Measurements from ENCODE around the gene FAM181B. TPM values are rescaled to one million over a fixed set of nuclear protein-coding genes. Genes with fewer than 3 reads are reported as not detected.
"Not testable (repeated sequence)": the region's sequence is repeated elsewhere in the genome, so short reads cannot be mapped to it uniquely, and the experiment has no call there.

FAM181B gene
- total RNA-seq, 1 experiment from 2014 or later, result 0.09 TPM

- Mint-ChIP-seq H3K9me3 (ENCODE audit: low read depth, unreplicated experiment) (no peaks in the 10 kb centered on the region), H3K27me3 (ENCODE audit: unreplicated experiment) (peaks cover 17% of the 10 kb centered on the region), H3K36me3 (ENCODE audit: insufficient read depth, unreplicated experiment) (no peaks in the 10 kb centered on the region), H3K27ac (ENCODE audit: unreplicated experiment) (no peak overlapping the region), H3K4me1 (ENCODE audit: low read depth, unreplicated experiment) (no peaks in the 10 kb centered on the region), H3K4me3 (ENCODE audit: low read depth, unreplicated experiment) (no peak overlapping the region)
- DNase-seq, result no peak
- no peak for TF ChIP-seq CTCF (IDR thresholded peaks at IDR 0.05; ENCODE audit: unreplicated experiment)
- no TSS peak for BruUV-seq (replicated peaks)
- intact Hi-C loops (cut with micrococcal nuclease; ENCODE audit: unreplicated experiment), result no loop called here
- CTCF ChIA-PET, result no interaction called here
Measured at GRCh38 chr11:82698576-82699352, 34.9 kb downstream of the FAM181B start.

GRCh38 chr11:82692981-82693380, 40.7 kb downstream of the FAM181B start:
- intact Hi-C loops (cut with micrococcal nuclease; ENCODE audit: unreplicated experiment), result no loop called here
- no TSS peak for BruUV-seq (replicated peaks)
- no peak for TF ChIP-seq CTCF (IDR thresholded peaks at IDR 0.05; ENCODE audit: unreplicated experiment)
- Mint-ChIP-seq H3K4me1 (ENCODE audit: low read depth, unreplicated experiment) (no peaks in the 10 kb centered on the region), H3K36me3 (ENCODE audit: insufficient read depth, unreplicated experiment) (no peaks in the 10 kb centered on the region), H3K4me3 (ENCODE audit: low read depth, unreplicated experiment) (no peak overlapping the region), H3K27me3 (ENCODE audit: unreplicated experiment) (peaks cover 32% of the 10 kb centered on the region), H3K27ac (ENCODE audit: unreplicated experiment) (no peak overlapping the region), H3K9me3 (ENCODE audit: low read depth, unreplicated experiment) (no peaks in the 10 kb centered on the region)
- CTCF ChIA-PET, result no interaction called here
- DNase-seq, result no peak

GRCh38 chr11:82689347-82689746, 44.3 kb downstream of the FAM181B start:
- peaks cover 44% of the 10 kb centered on the region for H3K27me3 Mint-ChIP-seq (ENCODE audit: unreplicated experiment)
- H3K36me3 Mint-ChIP-seq (ENCODE audit: insufficient read depth, unreplicated experiment); CTCF ChIA-PET; H3K4me1 Mint-ChIP-seq (ENCODE audit: low read depth, unreplicated experiment); BruUV-seq (replicated peaks); intact Hi-C loops (cut with micrococcal nuclease; ENCODE audit: unreplicated experiment); H3K27ac Mint-ChIP-seq (ENCODE audit: unreplicated experiment); H3K9me3 Mint-ChIP-seq (ENCODE audit: low read depth, unreplicated experiment); DNase-seq; H3K4me3 Mint-ChIP-seq (ENCODE audit: low read depth, unreplicated experiment): not testable (repeated sequence)

- no peak for DNase-seq
- CTCF ChIA-PET, result no interaction called here
- BruUV-seq (replicated peaks), result no TSS peak
- H3K4me3 Mint-ChIP-seq (ENCODE audit: low read depth, unreplicated experiment), result no peak overlapping the region
- TF ChIP-seq CTCF (IDR thresholded peaks at IDR 0.05; ENCODE audit: unreplicated experiment), result no peak
- no peak overlapping the region for H3K27ac Mint-ChIP-seq (ENCODE audit: unreplicated experiment)
- H3K36me3 Mint-ChIP-seq (ENCODE audit: insufficient read depth, unreplicated experiment), result no peaks in the 10 kb centered on the region
- intact Hi-C loops (cut with micrococcal nuclease; ENCODE audit: unreplicated experiment), result no loop called here
- peaks cover 35% of the 10 kb centered on the region for H3K27me3 Mint-ChIP-seq (ENCODE audit: unreplicated experiment)
- no peaks in the 10 kb centered on the region for H3K9me3 Mint-ChIP-seq (ENCODE audit: low read depth, unreplicated experiment)
- H3K4me1 Mint-ChIP-seq (ENCODE audit: low read depth, unreplicated experiment), result peaks cover 10% of the 10 kb centered on the region
Measured at GRCh38 chr11:82686211-82686610, 47.5 kb downstream of the FAM181B start.

- no peak for DNase-seq
- no TSS peak for BruUV-seq (replicated peaks)
- CTCF ChIA-PET, result interaction anchor here (1.2 kb wide), 1 partner anchor 12 kb away, joined by 3 read pairs; no protein-coding TSS in a partner anchor
- Mint-ChIP-seq H3K27ac (ENCODE audit: unreplicated experiment) (no peak overlapping the region), H3K36me3 (ENCODE audit: insufficient read depth, unreplicated experiment) (no peaks in the 10 kb centered on the region), H3K4me1 (ENCODE audit: low read depth, unreplicated experiment) (peaks cover 10% of the 10 kb centered on the region), H3K4me3 (ENCODE audit: low read depth, unreplicated experiment) (no peak overlapping the region), H3K9me3 (ENCODE audit: low read depth, unreplicated experiment) (no peaks in the 10 kb centered on the region), H3K27me3 (ENCODE audit: unreplicated experiment) (peaks cover 27% of the 10 kb centered on the region)
- TF ChIP-seq CTCF (IDR thresholded peaks at IDR 0.05; ENCODE audit: unreplicated experiment), result no peak
- intact Hi-C loops (cut with micrococcal nuclease; ENCODE audit: unreplicated experiment), result no loop called here
Measured at GRCh38 chr11:82683029-82683428, 50.6 kb downstream of the FAM181B start.
